ENCODE data around the gene MTOR.

Gene MTOR

GRCh38 chr1:11131816-11132215, 130.5 kb downstream of the MTOR start:
- TF ChIP-seq CTCF (IDR thresholded peaks at IDR 0.05; ENCODE audit: low read length, missing control alignments), result no peak
- DNase-seq (ENCODE audit: low read depth), result no peak
- H3K4me3 ChIP-seq (replicated peaks; ENCODE audit: low read depth, low read length), result no peak overlapping the region

- TF ChIP-seq CTCF (IDR thresholded peaks at IDR 0.05; ENCODE audit: low read length, missing control alignments), result no peak
- no peak overlapping the region for H3K4me3 ChIP-seq (replicated peaks; ENCODE audit: low read depth, low read length)
- DNase-seq (ENCODE audit: low read depth), result no peak
Observed at GRCh38 chr1:11130406-11130805, 131.9 kb downstream of the MTOR start.

GRCh38 chr1:11129649-11130390, 132.5 kb downstream of the MTOR start:
- DNase-seq (ENCODE audit: low read depth), result no peak
- no peak overlapping the region for H3K4me3 ChIP-seq (replicated peaks; ENCODE audit: low read depth, low read length)
- no peak for TF ChIP-seq CTCF (IDR thresholded peaks at IDR 0.05; ENCODE audit: low read length, missing control alignments)

GRCh38 chr1:11126569-11126968, 135.8 kb downstream of the MTOR start:
- TF ChIP-seq CTCF (IDR thresholded peaks at IDR 0.05; ENCODE audit: low read length, missing control alignments), result no peak
- no peak for DNase-seq (ENCODE audit: low read depth)
- H3K4me3 ChIP-seq (replicated peaks; ENCODE audit: low read depth, low read length), result no peak overlapping the region

GRCh38 chr1:11125931-11126330, 136.4 kb downstream of the MTOR start:
- no peak for DNase-seq (ENCODE audit: low read depth)
- H3K4me3 ChIP-seq (replicated peaks; ENCODE audit: low read depth, low read length), result no peak overlapping the region
- TF ChIP-seq CTCF (IDR thresholded peaks at IDR 0.05; ENCODE audit: low read length, missing control alignments), result no peak

- H3K4me3 ChIP-seq (replicated peaks; ENCODE audit: low read depth, low read length), result no peak overlapping the region
- no peak for DNase-seq (ENCODE audit: low read depth)
- no peak for TF ChIP-seq CTCF (IDR thresholded peaks at IDR 0.05; ENCODE audit: low read length, missing control alignments)
Observed at GRCh38 chr1:11124965-11125364, 137.4 kb downstream of the MTOR start.

- DNase-seq (ENCODE audit: low read depth), result no peak
- no peak for TF ChIP-seq CTCF (IDR thresholded peaks at IDR 0.05; ENCODE audit: low read length, missing control alignments)
- no peak overlapping the region for H3K4me3 ChIP-seq (replicated peaks; ENCODE audit: low read depth, low read length)
Observed at GRCh38 chr1:11116318-11116717, 146.0 kb downstream of the MTOR start.
